Astrocyte of the spinal cord (primary cell): Measurements from ENCODE around the gene HK1.
"Not testable (repeated sequence)": the region's sequence is repeated elsewhere in the genome, so short reads cannot be mapped to it uniquely, and the experiment has no call there.

Experiments used
- DNase-seq: peaks from one replicate; pipeline ENCODE4 v3.0.0; 2011; ENCODE audit warnings: low read depth, low spot score
- H3K4me3 ChIP-seq: 2 replicates; pipeline ENCODE4 v1.5.1; 2011; ENCODE audit warnings: low read depth, mild to moderate bottlenecking, low read length, moderate library complexity
- in situ Hi-C: cut with HindIII; loops from 2 replicates; pipeline ENCODE4 v1.10.0; 2017; ENCODE audit warnings: low sequenced_read_pairs
- TF ChIP-seq, protein P1 (sequence below): IDR thresholded peaks from 2 replicates; pipeline ENCODE4 v1.5.1; 2012; ENCODE audit warnings: low read depth, mild to moderate bottlenecking, low read length, inconsistent platforms

Gene HK1

DNA sequence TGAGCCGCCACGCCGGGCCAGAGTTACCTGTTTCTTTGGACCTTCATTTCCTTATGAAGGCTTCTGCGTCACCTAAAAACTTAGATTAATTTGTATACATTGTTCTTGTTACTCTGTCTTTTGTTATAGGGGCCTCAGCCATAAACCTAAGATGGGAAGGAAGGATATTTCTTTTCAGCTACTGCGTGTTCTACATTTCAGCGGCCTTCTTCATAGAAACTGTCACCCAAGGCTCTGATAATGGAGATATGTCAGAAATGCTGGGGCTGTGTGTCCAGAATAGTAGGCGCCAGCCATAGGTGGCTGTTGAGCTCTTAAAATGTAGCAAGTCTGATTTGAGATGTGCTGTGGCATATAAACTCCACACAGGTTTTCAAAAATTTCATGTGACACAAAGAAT, 52.9 kb downstream of the HK1 start:
- TF ChIP-seq, protein P1, sequence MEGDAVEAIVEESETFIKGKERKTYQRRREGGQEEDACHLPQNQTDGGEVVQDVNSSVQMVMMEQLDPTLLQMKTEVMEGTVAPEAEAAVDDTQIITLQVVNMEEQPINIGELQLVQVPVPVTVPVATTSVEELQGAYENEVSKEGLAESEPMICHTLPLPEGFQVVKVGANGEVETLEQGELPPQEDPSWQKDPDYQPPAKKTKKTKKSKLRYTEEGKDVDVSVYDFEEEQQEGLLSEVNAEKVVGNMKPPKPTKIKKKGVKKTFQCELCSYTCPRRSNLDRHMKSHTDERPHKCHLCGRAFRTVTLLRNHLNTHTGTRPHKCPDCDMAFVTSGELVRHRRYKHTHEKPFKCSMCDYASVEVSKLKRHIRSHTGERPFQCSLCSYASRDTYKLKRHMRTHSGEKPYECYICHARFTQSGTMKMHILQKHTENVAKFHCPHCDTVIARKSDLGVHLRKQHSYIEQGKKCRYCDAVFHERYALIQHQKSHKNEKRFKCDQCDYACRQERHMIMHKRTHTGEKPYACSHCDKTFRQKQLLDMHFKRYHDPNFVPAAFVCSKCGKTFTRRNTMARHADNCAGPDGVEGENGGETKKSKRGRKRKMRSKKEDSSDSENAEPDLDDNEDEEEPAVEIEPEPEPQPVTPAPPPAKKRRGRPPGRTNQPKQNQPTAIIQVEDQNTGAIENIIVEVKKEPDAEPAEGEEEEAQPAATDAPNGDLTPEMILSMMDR, result no peak
- DNase-seq, result no peak
- in situ Hi-C loops, result no loop called here
- no peak overlapping the region for H3K4me3 ChIP-seq

DNA sequence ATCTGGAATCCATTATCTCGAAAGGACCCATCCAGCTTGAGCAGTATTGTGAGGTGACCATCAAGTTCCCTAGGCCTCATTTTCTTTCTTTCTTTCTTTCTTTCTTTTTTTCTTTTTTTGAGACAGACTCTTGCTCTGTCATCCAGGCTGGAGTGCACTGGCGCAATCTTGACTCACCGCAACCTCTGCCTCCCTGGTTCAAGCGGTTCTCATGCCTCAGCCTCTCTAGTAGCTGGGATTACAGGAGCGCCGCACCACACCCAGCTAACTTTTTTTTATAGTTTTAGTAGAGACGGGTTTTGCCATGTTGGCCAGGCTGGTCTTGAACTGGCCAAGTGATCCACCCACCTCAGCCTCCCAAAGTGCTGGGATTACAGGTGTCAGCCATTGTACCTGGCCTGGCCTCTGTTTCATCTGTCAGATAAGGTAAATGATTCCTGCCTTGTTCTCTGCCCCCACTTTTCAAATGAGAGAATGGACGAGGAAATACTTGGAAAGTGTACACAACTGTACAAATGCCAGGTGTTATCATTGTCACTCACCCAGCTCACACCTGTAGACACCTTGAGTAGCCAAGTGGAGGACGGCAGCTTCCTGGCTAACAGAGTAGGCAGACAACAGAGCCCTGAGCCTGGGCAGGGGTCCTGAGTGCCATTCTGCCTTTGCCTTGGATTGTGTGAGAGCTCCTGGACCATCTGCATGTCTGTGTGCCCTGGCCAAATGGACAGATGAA, 54.1 kb downstream of the HK1 start:
- in situ Hi-C loops, result no loop called here
- TF ChIP-seq, protein P1, result no peak
- DNase-seq, result no peak
- no peak overlapping the region for H3K4me3 ChIP-seq

DNA sequence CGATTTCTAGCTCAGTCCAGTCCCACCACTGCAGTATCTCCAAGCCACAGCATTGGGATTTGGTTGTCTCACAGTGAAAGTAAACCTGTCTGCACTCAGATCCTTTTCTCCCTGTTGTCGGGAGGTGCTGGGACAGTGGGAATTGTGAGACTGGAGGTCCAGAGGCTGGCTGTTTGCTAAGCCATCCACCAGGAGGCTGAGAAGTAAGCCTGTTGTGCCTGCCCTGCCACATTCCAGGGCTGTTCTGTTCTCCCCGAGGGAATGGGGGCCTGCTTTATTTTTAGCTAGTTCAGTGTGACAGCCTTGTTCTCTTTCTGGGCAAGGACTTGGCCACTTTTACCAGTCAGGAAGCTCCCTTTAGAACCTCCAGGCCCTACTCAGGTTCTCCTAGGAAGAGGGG, 54.9 kb downstream of the HK1 start:
- no peak for DNase-seq
- in situ Hi-C loops, result no loop called here
- TF ChIP-seq, protein P1, result peak; percentile 36
- no peak overlapping the region for H3K4me3 ChIP-seq

DNA sequence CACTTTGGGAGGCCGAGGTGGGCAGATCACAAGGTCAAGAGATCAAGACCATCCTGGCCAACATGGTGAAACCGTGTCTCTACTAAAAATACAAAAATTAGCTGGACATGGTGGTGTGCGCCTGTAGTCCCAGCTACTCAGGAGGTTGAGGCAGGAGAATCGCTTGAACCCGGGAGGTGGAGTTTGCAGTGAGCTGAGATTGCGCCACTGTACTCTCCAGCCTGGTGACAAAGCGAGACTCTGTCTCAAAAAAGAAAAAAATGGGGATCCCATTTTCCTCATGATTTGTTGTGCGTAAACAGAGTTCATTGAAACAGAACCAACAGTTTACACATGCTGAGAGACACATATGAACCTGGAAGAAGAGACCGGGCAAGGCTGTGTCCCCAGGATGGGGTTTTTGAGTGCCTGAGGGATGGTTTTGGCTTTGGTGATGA, 55.6 kb downstream of the HK1 start:
- H3K4me3 ChIP-seq, in situ Hi-C loops, DNase-seq: not testable (repeated sequence)

DNA sequence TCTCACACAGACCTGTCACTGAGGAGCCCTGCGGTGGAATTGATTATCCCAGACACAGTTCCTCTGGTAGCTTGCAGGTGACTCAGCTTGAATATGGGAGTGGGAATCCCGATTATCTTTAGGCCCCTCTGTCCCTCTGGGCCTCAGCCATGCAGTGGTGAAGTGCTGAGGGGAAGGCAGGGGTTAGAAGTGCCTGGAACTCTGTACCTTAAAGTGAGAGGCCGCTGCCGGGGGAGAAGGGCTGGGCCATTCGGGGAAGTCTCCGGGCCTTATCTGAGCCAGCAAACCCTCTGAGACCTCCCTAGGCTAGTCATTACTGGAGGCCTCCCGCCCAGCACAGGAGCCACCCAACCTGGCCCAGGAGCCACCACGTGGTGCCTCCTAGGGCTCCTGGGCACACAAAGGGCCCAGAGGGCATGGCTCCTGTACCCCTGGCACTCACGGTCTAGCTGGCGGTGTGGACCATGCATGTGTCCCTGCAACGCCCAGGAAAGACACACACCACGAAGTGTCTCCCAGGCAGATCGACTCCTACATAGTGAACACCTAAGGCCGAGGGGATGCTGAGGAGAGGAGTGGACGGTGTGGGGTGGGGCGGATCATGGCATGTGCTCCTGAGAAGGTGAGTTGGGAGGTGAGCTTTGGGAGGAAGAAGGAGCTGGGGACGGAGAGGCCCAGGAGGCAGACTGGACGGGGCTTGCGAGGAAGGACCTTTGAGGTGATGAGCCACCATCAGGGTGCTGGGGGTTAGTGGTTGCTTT, 56.2 kb downstream of the HK1 start:
- in situ Hi-C loops, result no loop called here
- H3K4me3 ChIP-seq, result no peak overlapping the region
- TF ChIP-seq, protein P1, result no peak
- DNase-seq, result no peak

DNA sequence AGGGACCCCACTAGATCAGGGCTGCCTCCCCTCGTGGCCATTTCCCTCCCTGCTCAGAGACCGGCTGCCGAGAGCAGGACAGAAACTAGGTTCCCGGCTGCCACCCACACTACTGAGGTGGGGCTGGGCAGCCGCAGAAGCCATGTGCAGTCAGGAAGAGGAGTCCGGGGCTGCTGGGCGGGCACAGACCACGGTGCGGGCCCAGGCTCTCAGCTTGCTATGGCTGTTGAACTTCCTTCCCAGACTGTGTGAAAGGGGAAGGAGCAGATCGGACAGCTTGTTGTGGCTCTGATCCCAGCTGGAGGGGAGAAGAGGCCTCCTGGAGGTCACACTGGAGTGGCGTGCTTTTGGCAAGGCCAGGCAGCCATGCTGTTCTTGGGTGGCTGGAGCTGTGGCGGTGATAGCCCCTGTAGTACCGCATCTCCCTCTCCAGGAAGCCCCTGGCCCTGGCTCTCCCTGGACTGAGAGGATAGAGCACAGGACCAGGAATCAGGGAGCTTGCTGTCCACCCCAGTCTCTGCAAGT, 56.8 kb downstream of the HK1 start:
- H3K4me3 ChIP-seq, result no peak overlapping the region
- in situ Hi-C loops, result no loop called here
- TF ChIP-seq, protein P1, result no peak
- DNase-seq, result peak; percentile 68

DNA sequence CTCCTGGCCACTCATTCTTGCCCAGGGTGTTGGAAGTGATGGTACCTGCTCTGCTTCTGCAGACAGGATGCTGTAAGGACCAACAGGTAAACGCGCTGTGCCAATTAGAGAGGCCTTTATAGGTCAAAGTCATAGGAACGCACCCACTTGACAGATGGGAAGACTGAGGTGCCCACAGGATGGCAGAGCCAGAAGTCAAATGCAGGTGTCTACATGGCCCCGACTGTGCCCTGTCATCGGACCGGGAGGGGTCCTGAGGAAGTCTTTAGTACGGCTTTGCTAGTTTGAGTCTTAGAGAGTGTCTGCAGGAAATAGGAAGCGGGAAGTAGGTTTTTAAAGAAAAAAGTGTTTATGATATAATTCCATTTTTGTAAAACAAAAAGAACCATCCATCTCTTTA, 57.3 kb downstream of the HK1 start:
- TF ChIP-seq, protein P1, result no peak
- no peak for DNase-seq
- in situ Hi-C loops, result no loop called here
- no peak overlapping the region for H3K4me3 ChIP-seq
